ENCODE results near the gene LRRC23. TPM values are rescaled to one million over a fixed set of nuclear protein-coding genes. Genes with fewer than 3 reads are reported as not detected.
A peak's percentile ranks its signal among the peaks of the same experiment; 100 is the strongest.

LRRC23 gene
- total RNA-seq, 2 donors from 2014 or later: 8.5 TPM

- DNase-seq (ENCODE audit: low spot score): no peak
- Histone ChIP-seq H3K4me3 (peak overlapping the region; percentile 95), H3K36me3 (no peaks in the 10 kb centered on the region), H3K4me1 (ENCODE audit: control insufficient read depth in 1 of 2, low read depth in 2 of 2) (peaks cover 29 to 69% of the 10 kb centered on the region in 2 donors), H3K27me3 (replicated peaks; ENCODE audit: insufficient read depth) (no peaks in the 10 kb centered on the region), H3K27ac (peak overlapping the region; percentile 95 to 96), H3K9me3 (no peaks in the 10 kb centered on the region)
- no peak for TF ChIP-seq CTCF (IDR thresholded peaks at IDR 0.05)
- ATAC-seq (ENCODE audit: insufficient number of reproducible peaks, low FRiP score, low read depth): no peak
Observed at GRCh38 chr12:6928022-6928702, 23.5 kb downstream of the LRRC23 start.

- Histone ChIP-seq H3K4me1 (ENCODE audit: control insufficient read depth in 1 of 2, low read depth in 2 of 2) (peaks cover 29 to 72% of the 10 kb centered on the region in 2 donors), H3K9me3 (no peaks in the 10 kb centered on the region), H3K27ac (peak overlapping the region; percentile 90 to 95), H3K36me3 (peaks cover 5% of the 10 kb centered on the region), H3K27me3 (replicated peaks; ENCODE audit: insufficient read depth) (no peaks in the 10 kb centered on the region), H3K4me3 (peak overlapping the region; percentile 95)
- TF ChIP-seq CTCF (IDR thresholded peaks at IDR 0.05): no peak
- ATAC-seq (ENCODE audit: insufficient number of reproducible peaks, low FRiP score, low read depth) (no peak), DNase-seq (ENCODE audit: low spot score) (no peak)
Observed at GRCh38 chr12:6928703-6929407, 24.2 kb downstream of the LRRC23 start.

GRCh38 chr12:6929466-6930452, 25.1 kb downstream of the LRRC23 start:
- H3K36me3 ChIP-seq: peaks cover 10% of the 10 kb centered on the region
- DNase-seq (ENCODE audit: low spot score) (no peak), ATAC-seq (ENCODE audit: insufficient number of reproducible peaks, low FRiP score, low read depth) (no peak)
- H3K27me3 ChIP-seq (replicated peaks; ENCODE audit: insufficient read depth): no peaks in the 10 kb centered on the region
- peak overlapping the region; percentile 95 for H3K4me3 ChIP-seq
- peaks cover 25 to 71% of the 10 kb centered on the region in 2 donors for H3K4me1 ChIP-seq (ENCODE audit: control insufficient read depth in 1 of 2, low read depth in 2 of 2)
- TF ChIP-seq CTCF (IDR thresholded peaks at IDR 0.05): no peak
- no peaks in the 10 kb centered on the region for H3K9me3 ChIP-seq
- peak overlapping the region; percentile 90 to 95 for H3K27ac ChIP-seq

GRCh38 chr12:6932766-6933165, 28.1 kb downstream of the LRRC23 start:
- peaks cover 23 to 62% of the 10 kb centered on the region in 2 donors for H3K4me1 ChIP-seq (ENCODE audit: control insufficient read depth in 1 of 2, low read depth in 2 of 2)
- H3K9me3 ChIP-seq: no peaks in the 10 kb centered on the region
- no peak overlapping the region for H3K4me3 ChIP-seq
- no peak for ATAC-seq (ENCODE audit: insufficient number of reproducible peaks, low FRiP score, low read depth)
- peaks cover 23% of the 10 kb centered on the region for H3K36me3 ChIP-seq
- no peak for TF ChIP-seq CTCF (IDR thresholded peaks at IDR 0.05)
- DNase-seq (ENCODE audit: low spot score): no peak
- no peaks in the 10 kb centered on the region for H3K27me3 ChIP-seq (replicated peaks; ENCODE audit: insufficient read depth)
- H3K27ac ChIP-seq: peak overlapping the region in 1 of 2 donors; percentile 4
